HL-60 (cell line): ENCODE measurements around the gene STX10.

ENCODE experiments used
- GABPA ChIP-seq: IDR thresholded peaks from 2 replicates; pipeline ENCODE4 v1.6.1; 2012; ENCODE audit warnings: low read depth
- TF ChIP-seq, protein P1 (sequence below): IDR thresholded peaks from one replicate; pipeline ENCODE4 v1.5.1; 2011; ENCODE audit warnings: low read length, control low read depth, inconsistent platforms; ENCODE audit not compliant: insufficient read depth
- TF ChIP-seq, protein P2 (sequence below): IDR thresholded peaks from 2 replicates; pipeline ENCODE4 v1.6.1; 2012; ENCODE audit warnings: low read depth; ENCODE audit not compliant: insufficient replicate concordance

DNA sequence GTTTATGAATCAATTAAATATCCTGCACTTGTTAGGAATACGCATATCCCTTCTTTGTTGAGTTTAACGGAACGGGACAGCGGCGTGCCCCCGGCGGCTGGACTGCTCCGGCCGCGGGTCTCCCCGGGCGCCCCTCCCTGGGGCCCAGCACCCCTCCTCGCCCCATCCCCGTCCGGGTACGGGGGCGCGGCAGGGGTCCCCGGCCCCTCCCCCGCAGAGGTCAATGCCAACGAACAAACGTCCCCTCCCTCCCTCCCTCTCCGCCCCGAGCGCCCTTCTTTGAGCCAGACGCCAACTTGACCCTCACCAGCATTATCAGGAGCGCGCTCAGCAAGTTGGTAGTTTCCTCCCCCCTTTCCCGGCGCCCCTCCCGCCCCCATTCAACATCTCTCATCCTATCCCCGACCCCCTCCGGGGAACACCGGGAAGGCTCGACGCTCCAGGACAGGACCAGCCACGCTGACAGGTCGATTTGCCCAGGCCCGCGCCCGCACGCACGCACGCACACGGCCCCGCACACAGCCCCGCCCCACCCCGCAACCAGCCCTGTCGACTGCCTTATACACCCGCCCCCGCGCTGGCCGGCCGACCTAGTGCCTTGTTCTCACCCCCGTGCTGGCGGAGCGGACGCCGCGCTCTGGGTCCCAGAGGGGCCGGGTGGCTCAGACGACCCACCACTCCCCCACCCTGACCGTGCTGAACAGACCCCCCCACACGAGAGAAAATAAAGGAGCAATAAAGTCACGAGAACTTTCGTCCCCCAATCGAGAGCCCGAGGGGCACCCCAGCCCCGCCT lies 52.5 kb downstream of the STX10 start:
- TF ChIP-seq, protein P1, sequence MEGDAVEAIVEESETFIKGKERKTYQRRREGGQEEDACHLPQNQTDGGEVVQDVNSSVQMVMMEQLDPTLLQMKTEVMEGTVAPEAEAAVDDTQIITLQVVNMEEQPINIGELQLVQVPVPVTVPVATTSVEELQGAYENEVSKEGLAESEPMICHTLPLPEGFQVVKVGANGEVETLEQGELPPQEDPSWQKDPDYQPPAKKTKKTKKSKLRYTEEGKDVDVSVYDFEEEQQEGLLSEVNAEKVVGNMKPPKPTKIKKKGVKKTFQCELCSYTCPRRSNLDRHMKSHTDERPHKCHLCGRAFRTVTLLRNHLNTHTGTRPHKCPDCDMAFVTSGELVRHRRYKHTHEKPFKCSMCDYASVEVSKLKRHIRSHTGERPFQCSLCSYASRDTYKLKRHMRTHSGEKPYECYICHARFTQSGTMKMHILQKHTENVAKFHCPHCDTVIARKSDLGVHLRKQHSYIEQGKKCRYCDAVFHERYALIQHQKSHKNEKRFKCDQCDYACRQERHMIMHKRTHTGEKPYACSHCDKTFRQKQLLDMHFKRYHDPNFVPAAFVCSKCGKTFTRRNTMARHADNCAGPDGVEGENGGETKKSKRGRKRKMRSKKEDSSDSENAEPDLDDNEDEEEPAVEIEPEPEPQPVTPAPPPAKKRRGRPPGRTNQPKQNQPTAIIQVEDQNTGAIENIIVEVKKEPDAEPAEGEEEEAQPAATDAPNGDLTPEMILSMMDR, result no peak
- TF ChIP-seq GABPA, result no peak
- TF ChIP-seq, protein P2, sequence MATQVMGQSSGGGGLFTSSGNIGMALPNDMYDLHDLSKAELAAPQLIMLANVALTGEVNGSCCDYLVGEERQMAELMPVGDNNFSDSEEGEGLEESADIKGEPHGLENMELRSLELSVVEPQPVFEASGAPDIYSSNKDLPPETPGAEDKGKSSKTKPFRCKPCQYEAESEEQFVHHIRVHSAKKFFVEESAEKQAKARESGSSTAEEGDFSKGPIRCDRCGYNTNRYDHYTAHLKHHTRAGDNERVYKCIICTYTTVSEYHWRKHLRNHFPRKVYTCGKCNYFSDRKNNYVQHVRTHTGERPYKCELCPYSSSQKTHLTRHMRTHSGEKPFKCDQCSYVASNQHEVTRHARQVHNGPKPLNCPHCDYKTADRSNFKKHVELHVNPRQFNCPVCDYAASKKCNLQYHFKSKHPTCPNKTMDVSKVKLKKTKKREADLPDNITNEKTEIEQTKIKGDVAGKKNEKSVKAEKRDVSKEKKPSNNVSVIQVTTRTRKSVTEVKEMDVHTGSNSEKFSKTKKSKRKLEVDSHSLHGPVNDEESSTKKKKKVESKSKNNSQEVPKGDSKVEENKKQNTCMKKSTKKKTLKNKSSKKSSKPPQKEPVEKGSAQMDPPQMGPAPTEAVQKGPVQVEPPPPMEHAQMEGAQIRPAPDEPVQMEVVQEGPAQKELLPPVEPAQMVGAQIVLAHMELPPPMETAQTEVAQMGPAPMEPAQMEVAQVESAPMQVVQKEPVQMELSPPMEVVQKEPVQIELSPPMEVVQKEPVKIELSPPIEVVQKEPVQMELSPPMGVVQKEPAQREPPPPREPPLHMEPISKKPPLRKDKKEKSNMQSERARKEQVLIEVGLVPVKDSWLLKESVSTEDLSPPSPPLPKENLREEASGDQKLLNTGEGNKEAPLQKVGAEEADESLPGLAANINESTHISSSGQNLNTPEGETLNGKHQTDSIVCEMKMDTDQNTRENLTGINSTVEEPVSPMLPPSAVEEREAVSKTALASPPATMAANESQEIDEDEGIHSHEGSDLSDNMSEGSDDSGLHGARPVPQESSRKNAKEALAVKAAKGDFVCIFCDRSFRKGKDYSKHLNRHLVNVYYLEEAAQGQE, result no peak
